ENCODE measurements around the gene IRF3.
A peak's percentile ranks its signal among the peaks of the same experiment; 100 is the strongest.
"Not testable (repeated sequence)": the region's sequence is repeated elsewhere in the genome, so short reads cannot be mapped to it uniquely, and the experiment has no call there.

The IRF3 gene

DNA sequence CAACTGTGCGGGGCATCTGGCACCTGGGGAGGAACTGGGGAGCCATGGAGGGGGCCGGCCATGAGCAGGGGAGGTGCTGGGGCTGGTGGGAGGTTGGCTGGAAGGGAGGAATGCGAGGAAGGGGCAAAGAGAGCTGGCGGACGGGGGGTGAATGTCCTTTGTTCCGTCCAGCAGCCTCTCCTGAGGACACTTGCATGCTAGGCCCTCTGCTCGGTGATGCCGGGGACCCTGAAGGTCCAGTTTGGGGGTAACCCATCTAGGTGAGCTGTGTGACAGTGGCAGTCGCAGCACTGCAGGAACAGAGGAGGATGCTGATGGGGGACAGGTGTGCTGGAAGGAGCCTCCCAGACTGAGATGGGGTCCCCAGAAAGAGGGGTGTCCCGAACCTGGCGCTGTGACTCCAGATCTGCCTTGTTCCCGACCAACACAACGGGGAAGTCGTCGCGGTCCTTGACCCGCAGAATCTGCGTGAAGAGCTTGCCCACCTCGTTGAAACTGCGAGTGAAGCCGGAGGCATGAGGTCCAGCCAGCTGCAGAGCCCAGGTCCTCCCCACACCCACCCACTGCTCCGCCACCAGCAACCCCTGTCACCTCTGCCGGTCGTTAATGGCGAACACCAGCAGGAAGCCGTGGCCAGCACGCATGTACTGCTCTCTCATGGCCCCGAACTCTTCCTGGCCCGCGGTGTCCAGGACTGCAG lies 29.3 kb downstream of the IRF3 start:
- Mint-ChIP-seq H3K4me1 (peaks cover 63% of the 10 kb centered on the region), H3K27me3 (ENCODE audit: low read depth, poor library complexity) (peaks cover 3% of the 10 kb centered on the region), H3K36me3 (ENCODE audit: low read depth) (no peaks in the 10 kb centered on the region), H3K27ac (peak overlapping the region; percentile 96), H3K4me3 (peak overlapping the region; percentile 34), H3K9me3 (no peaks in the 10 kb centered on the region)
- no peak for TF ChIP-seq CTCF (IDR thresholded peaks at IDR 0.05)
- peak; percentile 38 for DNase-seq

DNA sequence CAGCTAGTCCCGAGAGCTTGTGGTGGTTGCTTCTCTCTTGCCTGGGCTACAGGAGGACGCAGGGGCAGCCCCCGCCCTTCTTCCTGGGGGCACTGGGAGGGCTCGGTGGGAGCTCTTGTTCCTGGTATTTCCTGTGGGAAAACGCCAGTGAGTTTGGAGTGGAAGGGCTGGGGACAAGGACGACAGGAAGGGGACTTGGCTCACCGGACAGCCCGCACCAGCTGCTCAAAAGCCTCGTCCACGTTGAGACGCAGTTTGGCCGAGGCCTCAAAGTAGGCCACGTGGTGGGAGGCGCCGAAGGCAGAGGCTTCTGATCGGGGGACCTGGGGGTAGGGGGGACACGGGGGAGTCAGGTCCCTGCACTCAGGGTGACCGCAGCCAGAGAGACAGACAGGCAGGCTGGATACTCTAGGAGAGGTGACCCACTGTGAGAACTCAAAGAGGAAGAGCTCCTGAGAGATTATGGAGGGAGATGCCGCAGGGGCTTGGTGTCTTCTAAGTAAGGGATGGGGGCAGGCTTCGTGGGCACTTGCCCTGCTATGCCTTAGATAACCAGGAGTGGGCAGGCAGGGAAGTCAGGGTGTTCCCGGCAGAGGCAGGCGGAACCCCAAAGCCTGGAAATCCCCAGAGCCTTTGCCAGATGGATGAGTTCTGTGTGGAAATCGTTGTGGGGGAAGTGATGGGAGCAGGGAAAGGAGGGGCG lies 30.0 kb downstream of the IRF3 start:
- H3K36me3 Mint-ChIP-seq (ENCODE audit: low read depth), result no peaks in the 10 kb centered on the region
- no peaks in the 10 kb centered on the region for H3K9me3 Mint-ChIP-seq
- no peak overlapping the region for H3K4me3 Mint-ChIP-seq
- peaks cover 3% of the 10 kb centered on the region for H3K27me3 Mint-ChIP-seq (ENCODE audit: low read depth, poor library complexity)
- TF ChIP-seq CTCF (IDR thresholded peaks at IDR 0.05), result no peak
- DNase-seq, result no peak
- peaks cover 60% of the 10 kb centered on the region for H3K4me1 Mint-ChIP-seq
- H3K27ac Mint-ChIP-seq, result peak overlapping the region; percentile 96

GRCh38 chr19:49633273-49633672 lies 32.4 kb downstream of the IRF3 start:
- DNase-seq; H3K4me3 Mint-ChIP-seq; H3K9me3 Mint-ChIP-seq; H3K27me3 Mint-ChIP-seq (ENCODE audit: low read depth, poor library complexity): not testable (repeated sequence)
- peaks cover 11% of the 10 kb centered on the region for H3K36me3 Mint-ChIP-seq (ENCODE audit: low read depth)
- H3K27ac Mint-ChIP-seq, result peak overlapping the region; percentile 74
- H3K4me1 Mint-ChIP-seq, result peaks cover 43% of the 10 kb centered on the region

- H3K27me3 Mint-ChIP-seq (ENCODE audit: low read depth, poor library complexity), result peaks cover 3% of the 10 kb centered on the region
- peaks cover 36% of the 10 kb centered on the region for H3K4me1 Mint-ChIP-seq
- no peaks in the 10 kb centered on the region for H3K9me3 Mint-ChIP-seq
- H3K4me3 Mint-ChIP-seq, result no peak overlapping the region
- peaks cover 18% of the 10 kb centered on the region for H3K36me3 Mint-ChIP-seq (ENCODE audit: low read depth)
- no peak for TF ChIP-seq CTCF (IDR thresholded peaks at IDR 0.05)
- DNase-seq, result no peak
- H3K27ac Mint-ChIP-seq, result no peak overlapping the region
Observed at GRCh38 chr19:49632576-49632975, 33.1 kb downstream of the IRF3 start.

GRCh38 chr19:49631610-49632192 lies 34.0 kb downstream of the IRF3 start:
- H3K4me3 Mint-ChIP-seq, result no peak overlapping the region

More at GRCh38 chr19:49631610-49632192, 34.0 kb downstream of the IRF3 start:
- Mint-ChIP-seq H3K36me3 (ENCODE audit: low read depth) (peaks cover 26% of the 10 kb centered on the region), H3K27ac (no peak overlapping the region), H3K4me1 (peaks cover 28% of the 10 kb centered on the region), H3K27me3 (ENCODE audit: low read depth, poor library complexity) (peaks cover 3% of the 10 kb centered on the region), H3K9me3 (no peaks in the 10 kb centered on the region)
- no peak for TF ChIP-seq CTCF (IDR thresholded peaks at IDR 0.05)
- DNase-seq, result no peak
